Mononuclear cell (primary cell): ENCODE data around the gene KHDC1. TPM values are rescaled to one million over a fixed set of nuclear protein-coding genes. Genes with fewer than 3 reads are reported as not detected.
"Not testable (repeated sequence)": the region's sequence is repeated elsewhere in the genome, so short reads cannot be mapped to it uniquely, and the experiment has no call there.

ENCODE experiments used
- H3K27me3 ChIP-seq: 2 replicates; pipeline ENCODE4 v1.6.0; 2011; ENCODE audit warnings: low read length, control low read depth; ENCODE audit not compliant: insufficient read depth
- H3K4me1 ChIP-seq: 2 replicates; pipeline ENCODE4 v1.5.1; 2011; ENCODE audit warnings: mild to moderate bottlenecking, low read length, control low read depth; ENCODE audit not compliant: insufficient read depth
- H3K4me3 ChIP-seq: 2 replicates; pipeline ENCODE4 v1.5.1; 2011; ENCODE audit warnings: mild to moderate bottlenecking, low read length, moderate library complexity
- H3K9me3 ChIP-seq: 2 replicates; pipeline ENCODE4 v1.5.1; 2011; ENCODE audit warnings: low read depth, mild to moderate bottlenecking, control low read depth, low read length
- total RNA-seq: library from RNA; depleted of rRNA; stranded (reverse); fragments of >200 nt; gene quantifications from one replicate; pipeline ENCODE4 v1.2.3, GENCODE V29; 2012

KHDC1 gene
- total RNA-seq, 1 donor, result 0.21 TPM

GRCh38 chr6:73269296-73269695, 6.3 kb upstream of the KHDC1 start:
- not testable (repeated sequence) for H3K27me3 ChIP-seq, H3K4me3 ChIP-seq, H3K4me1 ChIP-seq, H3K9me3 ChIP-seq

GRCh38 chr6:73268896-73269295, 5.9 kb upstream of the KHDC1 start:
- H3K27me3 ChIP-seq, H3K4me1 ChIP-seq, H3K4me3 ChIP-seq: not testable (repeated sequence)

GRCh38 chr6:73264446-73264845, 1.4 kb upstream of the KHDC1 start:
- Histone ChIP-seq H3K27me3 (no peaks in the 10 kb centered on the region), H3K4me3 (no peak overlapping the region), H3K4me1 (peaks cover 9% of the 10 kb centered on the region), H3K9me3 (no peaks in the 10 kb centered on the region)

More at GRCh38 chr6:73268896-73269295, 5.9 kb upstream of the KHDC1 start:
- H3K9me3 ChIP-seq, result not testable (repeated sequence)

GRCh38 chr6:73263570-73263909, 544 bp upstream of the KHDC1 start:
- Histone ChIP-seq H3K4me3 (peak overlapping the region; percentile 61), H3K4me1 (peaks cover 9% of the 10 kb centered on the region), H3K27me3 (no peaks in the 10 kb centered on the region), H3K9me3 (no peaks in the 10 kb centered on the region)

- H3K9me3 ChIP-seq, result no peaks in the 10 kb centered on the region
- H3K4me3 ChIP-seq, result no peak overlapping the region
- H3K4me1 ChIP-seq, result peaks cover 5% of the 10 kb centered on the region
These were observed 4.3 kb downstream of the KHDC1 start for GRCh38 chr6:73258721-73259120.

GRCh38 chr6:73254323-73254722, 8.7 kb downstream of the KHDC1 start:
- not testable (repeated sequence) for H3K9me3 ChIP-seq, H3K4me3 ChIP-seq, H3K27me3 ChIP-seq, H3K4me1 ChIP-seq

More at GRCh38 chr6:73258721-73259120, 4.3 kb downstream of the KHDC1 start:
- no peaks in the 10 kb centered on the region for H3K27me3 ChIP-seq

GRCh38 chr6:73252703-73253102, 10.3 kb downstream of the KHDC1 start:
- H3K27me3 ChIP-seq, result no peaks in the 10 kb centered on the region
- no peak overlapping the region for H3K4me3 ChIP-seq
- no peaks in the 10 kb centered on the region for H3K4me1 ChIP-seq
- H3K9me3 ChIP-seq, result no peaks in the 10 kb centered on the region

- H3K27me3 ChIP-seq, result no peaks in the 10 kb centered on the region
- no peaks in the 10 kb centered on the region for H3K4me1 ChIP-seq
- no peak overlapping the region for H3K4me3 ChIP-seq
- H3K9me3 ChIP-seq, result no peaks in the 10 kb centered on the region
These were observed 13.0 kb downstream of the KHDC1 start for GRCh38 chr6:73250016-73250415.

GRCh38 chr6:73248192-73248903, 14.6 kb downstream of the KHDC1 start:
- no peaks in the 10 kb centered on the region for H3K27me3 ChIP-seq
- H3K9me3 ChIP-seq, result no peaks in the 10 kb centered on the region
- H3K4me3 ChIP-seq, result no peak overlapping the region
- H3K4me1 ChIP-seq, result no peaks in the 10 kb centered on the region

GRCh38 chr6:73242001-73242400, 21.0 kb downstream of the KHDC1 start:
- H3K4me3 ChIP-seq, result no peak overlapping the region
- H3K27me3 ChIP-seq, result no peaks in the 10 kb centered on the region
- no peaks in the 10 kb centered on the region for H3K9me3 ChIP-seq
- H3K4me1 ChIP-seq, result no peaks in the 10 kb centered on the region

GRCh38 chr6:73240730-73241129, 22.3 kb downstream of the KHDC1 start:
- no peaks in the 10 kb centered on the region for H3K27me3 ChIP-seq
- no peak overlapping the region for H3K4me3 ChIP-seq
- H3K4me1 ChIP-seq, result no peaks in the 10 kb centered on the region
- H3K9me3 ChIP-seq, result no peaks in the 10 kb centered on the region

- Histone ChIP-seq H3K27me3 (no peaks in the 10 kb centered on the region), H3K4me3 (no peak overlapping the region), H3K4me1 (no peaks in the 10 kb centered on the region), H3K9me3 (no peaks in the 10 kb centered on the region)
These were observed 26.7 kb downstream of the KHDC1 start for GRCh38 chr6:73236144-73236750.

- Histone ChIP-seq H3K27me3 (no peaks in the 10 kb centered on the region), H3K9me3 (no peaks in the 10 kb centered on the region), H3K4me1 (no peaks in the 10 kb centered on the region), H3K4me3 (no peak overlapping the region)
These were observed 28.3 kb downstream of the KHDC1 start for GRCh38 chr6:73234733-73235132.

GRCh38 chr6:73233971-73234370, 29.0 kb downstream of the KHDC1 start:
- H3K4me3 ChIP-seq, H3K4me1 ChIP-seq, H3K27me3 ChIP-seq, H3K9me3 ChIP-seq: not testable (repeated sequence)

- H3K4me1 ChIP-seq, result no peaks in the 10 kb centered on the region
- no peaks in the 10 kb centered on the region for H3K27me3 ChIP-seq
- no peak overlapping the region for H3K4me3 ChIP-seq
- H3K9me3 ChIP-seq, result no peaks in the 10 kb centered on the region
These were observed 29.9 kb downstream of the KHDC1 start for GRCh38 chr6:73233048-73233447.

GRCh38 chr6:73231986-73232391, 31.0 kb downstream of the KHDC1 start:
- Histone ChIP-seq H3K27me3 (no peaks in the 10 kb centered on the region), H3K4me3 (no peak overlapping the region), H3K4me1 (no peaks in the 10 kb centered on the region), H3K9me3 (no peaks in the 10 kb centered on the region)
